AG04449 (cell line): ENCODE results near the gene CDC42EP4.

Source experiments
- CTCF ChIA-PET: fragments of 350-600 bp; formaldehyde crosslinking; extraction: SDS; loops from one replicate; lab custom pipeline; 2021; ENCODE audit warnings: antibody characterized with exemption; lab: Yijun Ruan, JAX
- POLR2A ChIA-PET: fragments of 400-600, 350-600 bp; formaldehyde crosslinking; extraction: SDS; loops from one replicate; lab custom pipeline; 2020; ENCODE audit warnings: antibody characterized with exemption, inconsistent platforms; lab: Yijun Ruan, JAX
- DNase-seq: peaks from one replicate; pipeline ENCODE4 v3.0.0-alpha.2; 2010; ENCODE audit warnings: low read depth, low spot score
- H3K4me3 ChIP-seq: 2 replicates; pipeline ENCODE4 v1.5.1; 2011; ENCODE audit warnings: low read depth, mild to moderate bottlenecking, control low read depth, low read length
- TF ChIP-seq, protein P1 (sequence below): IDR thresholded peaks from one replicate; pipeline ENCODE4 v1.5.1; 2011; ENCODE audit warnings: mild to moderate bottlenecking, moderate library complexity, low read length, control low read depth, inconsistent platforms; ENCODE audit not compliant: insufficient read depth; ENCODE audit errors: missing control alignments

CDC42EP4 gene

DNA sequence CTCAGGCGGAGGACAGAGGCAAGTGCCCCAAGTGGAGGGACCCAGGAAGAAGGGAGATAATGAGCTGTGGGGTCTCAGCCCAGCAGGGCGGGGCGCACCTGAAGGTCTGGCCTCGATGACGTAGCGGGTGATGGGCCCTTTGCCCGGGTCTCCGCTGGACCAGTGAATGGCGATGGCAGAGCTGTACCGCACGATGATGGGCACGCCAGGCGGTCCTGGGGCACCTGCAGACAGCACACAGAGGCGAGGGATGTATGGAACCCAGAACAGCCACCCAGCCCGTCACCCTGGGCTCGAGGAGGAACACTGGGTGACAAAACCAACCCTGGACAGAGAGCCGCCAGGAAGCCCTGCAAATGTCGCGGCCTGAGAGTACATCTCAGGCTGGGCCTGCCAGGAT lies 46.2 kb upstream of the CDC42EP4 start:
- CTCF ChIA-PET, result interaction anchor here (0.9 to 22.5 kb wide), 3 partner anchors 11 to 105 kb away, joined by 3 to 848 read pairs (median 28); partner anchors contain the start of gene CPSF4L
- POLR2A ChIA-PET, result no interaction called here
- H3K4me3 ChIP-seq, result no peak overlapping the region
- DNase-seq, result no peak
- TF ChIP-seq, protein P1, sequence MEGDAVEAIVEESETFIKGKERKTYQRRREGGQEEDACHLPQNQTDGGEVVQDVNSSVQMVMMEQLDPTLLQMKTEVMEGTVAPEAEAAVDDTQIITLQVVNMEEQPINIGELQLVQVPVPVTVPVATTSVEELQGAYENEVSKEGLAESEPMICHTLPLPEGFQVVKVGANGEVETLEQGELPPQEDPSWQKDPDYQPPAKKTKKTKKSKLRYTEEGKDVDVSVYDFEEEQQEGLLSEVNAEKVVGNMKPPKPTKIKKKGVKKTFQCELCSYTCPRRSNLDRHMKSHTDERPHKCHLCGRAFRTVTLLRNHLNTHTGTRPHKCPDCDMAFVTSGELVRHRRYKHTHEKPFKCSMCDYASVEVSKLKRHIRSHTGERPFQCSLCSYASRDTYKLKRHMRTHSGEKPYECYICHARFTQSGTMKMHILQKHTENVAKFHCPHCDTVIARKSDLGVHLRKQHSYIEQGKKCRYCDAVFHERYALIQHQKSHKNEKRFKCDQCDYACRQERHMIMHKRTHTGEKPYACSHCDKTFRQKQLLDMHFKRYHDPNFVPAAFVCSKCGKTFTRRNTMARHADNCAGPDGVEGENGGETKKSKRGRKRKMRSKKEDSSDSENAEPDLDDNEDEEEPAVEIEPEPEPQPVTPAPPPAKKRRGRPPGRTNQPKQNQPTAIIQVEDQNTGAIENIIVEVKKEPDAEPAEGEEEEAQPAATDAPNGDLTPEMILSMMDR, result no peak

- no peak for DNase-seq
- POLR2A ChIA-PET, result no interaction called here
- H3K4me3 ChIP-seq, result no peak overlapping the region
- CTCF ChIA-PET, result interaction anchor here (0.9 to 3.8 kb wide), 3 partner anchors 12 to 103 kb away, joined by 3 to 28 read pairs (median 20); no protein-coding TSS in a partner anchor
- TF ChIP-seq, protein P1, result no peak
Measured at GRCh38 chr17:73357318-73357717, 45.5 kb upstream of the CDC42EP4 start.

DNA sequence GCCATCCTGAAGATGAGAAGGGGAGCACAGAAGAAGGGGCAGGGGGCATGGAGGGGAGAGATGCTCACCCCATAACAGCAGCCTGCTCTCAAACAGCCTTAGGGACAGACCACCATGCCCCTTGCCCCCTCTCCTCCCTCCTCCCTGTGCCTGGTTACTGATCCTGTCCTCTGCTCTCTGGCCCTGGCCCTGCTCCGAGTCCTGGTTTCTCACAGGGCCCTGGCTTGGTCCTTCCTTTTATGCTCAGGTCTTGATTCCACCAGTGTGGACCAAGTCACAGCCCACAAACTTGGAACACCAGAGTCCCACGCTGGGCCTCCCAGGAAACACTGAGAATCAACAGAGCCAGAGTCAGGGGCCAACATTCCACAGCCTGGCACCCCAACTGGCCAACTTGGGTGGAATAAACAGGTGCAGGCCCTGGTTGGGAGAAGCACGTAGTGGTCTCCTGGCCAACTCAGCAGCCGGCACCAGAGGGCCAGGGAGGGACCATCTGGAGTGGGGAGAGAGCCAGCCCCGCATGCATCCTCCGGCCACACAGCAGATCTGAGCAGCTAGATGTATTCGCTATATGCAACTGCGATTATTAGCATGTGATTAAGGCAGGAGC lies 44.9 kb upstream of the CDC42EP4 start:
- CTCF ChIA-PET, result interaction anchor here (0.9 to 3.8 kb wide), 4 partner anchors 8 to 102 kb away, joined by 3 to 28 read pairs (median 12); no protein-coding TSS in a partner anchor
- TF ChIP-seq, protein P1, result no peak
- no peak for DNase-seq
- POLR2A ChIA-PET, result no interaction called here
- no peak overlapping the region for H3K4me3 ChIP-seq

- TF ChIP-seq, protein P1, result no peak
- DNase-seq, result no peak
- H3K4me3 ChIP-seq, result no peak overlapping the region
- ChIA-PET POLR2A (no interaction called here), CTCF (interaction anchor here (0.9 to 3.8 kb wide), 3 partner anchors 13 to 100 kb away, joined by 3 to 28 read pairs (median 20); no protein-coding TSS in a partner anchor)
Measured at GRCh38 chr17:73354423-73355284, 42.9 kb upstream of the CDC42EP4 start.

- TF ChIP-seq, protein P1, result no peak
- CTCF ChIA-PET, result interaction anchor here (1.0 to 1.6 kb wide), 2 partner anchors 18 to 40 kb away, joined by 3 to 5 read pairs; partner anchors contain the start of gene CDC42EP4
- DNase-seq, result no peak
- H3K4me3 ChIP-seq, result no peak overlapping the region
- POLR2A ChIA-PET, result no interaction called here
Measured at GRCh38 chr17:73352261-73352660, 40.5 kb upstream of the CDC42EP4 start.

DNA sequence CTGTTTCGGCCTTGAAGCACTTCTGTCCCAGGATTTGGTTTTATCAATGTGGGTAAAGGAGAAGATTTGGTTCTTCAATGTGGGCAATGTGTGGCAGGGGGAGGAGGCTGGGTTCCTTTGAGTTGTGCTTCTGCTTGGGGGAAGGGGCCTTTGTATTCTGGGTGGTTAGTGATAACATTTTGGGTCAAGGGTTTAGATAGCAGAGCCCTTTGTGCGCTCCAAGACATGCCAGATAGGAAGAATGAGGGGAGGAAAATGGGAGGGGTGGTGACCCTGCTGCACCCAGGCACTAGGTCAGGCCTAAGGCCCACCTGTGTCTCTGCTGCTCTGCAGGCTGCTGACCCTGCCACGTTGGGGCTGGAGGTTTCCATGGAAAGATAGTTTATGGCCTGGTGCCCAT lies 40.0 kb upstream of the CDC42EP4 start:
- TF ChIP-seq, protein P1, result no peak
- POLR2A ChIA-PET, result no interaction called here
- DNase-seq, result no peak
- CTCF ChIA-PET, result interaction anchor here (1.0 to 1.6 kb wide), 3 partner anchors 11 to 40 kb away, joined by 3 to 5 read pairs (median 3); partner anchors contain the start of gene CDC42EP4
- no peak overlapping the region for H3K4me3 ChIP-seq
